ENCODE results near the gene SASH1. TPM values are rescaled to one million over a fixed set of nuclear protein-coding genes. Genes with fewer than 3 reads are reported as not detected.

The SASH1 gene
- total and polyA plus RNA-seq, 2 donors (not counting 1 experiment from before 2014, with no cell fraction given) = 38.6 to 44.6 TPM

- Histone ChIP-seq H3K9ac (ENCODE audit: insufficient read depth, low read length) (no peak overlapping the region), H4K20me1 (ENCODE audit: control insufficient read depth, extremely low read depth, insufficient read depth, low read length) (no peaks in the 10 kb centered on the region), H3K4me1 (ENCODE audit: control insufficient read depth, extremely low read depth, insufficient read depth, low read length) (peaks cover 24% of the 10 kb centered on the region), H2AFZ (ENCODE audit: low read length) (no peak overlapping the region), H3K4me3 (replicated peaks in 1 of 4; ENCODE audit: control extremely low read depth in 1 of 4, insufficient read depth in 1 of 4, low read depth in 3 of 4, low read length in 4 of 4) (no peak overlapping the region), H3K4me2 (ENCODE audit: extremely low read depth, insufficient read depth, low read length) (no peak overlapping the region), H3K27ac (ENCODE audit: insufficient read depth, low read length) (peak overlapping the region; percentile 59), H3K79me2 (ENCODE audit: control insufficient read depth, insufficient read depth, low read length) (no peaks in the 10 kb centered on the region), H3K9me3 (ENCODE audit: control insufficient read depth, insufficient read depth, low read depth, low read length) (no peaks in the 10 kb centered on the region), H3K27me3 (ENCODE audit: control insufficient read depth, insufficient read depth, low read length) (no peaks in the 10 kb centered on the region), H3K36me3 (ENCODE audit: control insufficient read depth, insufficient read depth, low read length) (peaks cover 14% of the 10 kb centered on the region)
- no peak for DNase-seq (ENCODE audit: low read depth in 2 of 2)
- TF ChIP-seq CTCF (conservative IDR thresholded peaks at IDR 0.05 in 1 of 2, IDR thresholded peaks at IDR 0.05 in 1 of 2; ENCODE audit: low read depth in 1 of 2, low read length in 2 of 2) (no peak), EZH2 (IDR thresholded peaks at IDR 0.05; ENCODE audit: low read length, missing control alignments) (no peak)
These were observed 177.6 kb downstream of the SASH1 start for GRCh38 chr6:148520109-148520841.

- Histone ChIP-seq H3K9me3 (ENCODE audit: control insufficient read depth, insufficient read depth, low read depth, low read length) (no peaks in the 10 kb centered on the region), H3K36me3 (ENCODE audit: control insufficient read depth, insufficient read depth, low read length) (peaks cover 14% of the 10 kb centered on the region), H3K4me3 (replicated peaks in 1 of 4; ENCODE audit: control extremely low read depth in 1 of 4, insufficient read depth in 1 of 4, low read depth in 3 of 4, low read length in 4 of 4) (no peak overlapping the region), H3K27ac (ENCODE audit: insufficient read depth, low read length) (peak overlapping the region; percentile 59), H4K20me1 (ENCODE audit: control insufficient read depth, extremely low read depth, insufficient read depth, low read length) (no peaks in the 10 kb centered on the region), H3K27me3 (ENCODE audit: control insufficient read depth, insufficient read depth, low read length) (no peaks in the 10 kb centered on the region), H3K9ac (ENCODE audit: insufficient read depth, low read length) (no peak overlapping the region), H3K4me2 (ENCODE audit: extremely low read depth, insufficient read depth, low read length) (no peak overlapping the region), H3K79me2 (ENCODE audit: control insufficient read depth, insufficient read depth, low read length) (no peaks in the 10 kb centered on the region), H3K4me1 (ENCODE audit: control insufficient read depth, extremely low read depth, insufficient read depth, low read length) (peaks cover 32% of the 10 kb centered on the region), H2AFZ (ENCODE audit: low read length) (no peak overlapping the region)
- TF ChIP-seq EZH2 (IDR thresholded peaks at IDR 0.05; ENCODE audit: low read length, missing control alignments) = no peak
- TF ChIP-seq CTCF (conservative IDR thresholded peaks at IDR 0.05 in 1 of 2, IDR thresholded peaks at IDR 0.05 in 1 of 2; ENCODE audit: low read depth in 1 of 2, low read length in 2 of 2) = no peak
- DNase-seq (ENCODE audit: low read depth in 2 of 2) = no peak
These were observed 178.5 kb downstream of the SASH1 start for GRCh38 chr6:148521158-148521557.

- Histone ChIP-seq H3K27ac (ENCODE audit: insufficient read depth, low read length) (peak overlapping the region; percentile 59), H3K36me3 (ENCODE audit: control insufficient read depth, insufficient read depth, low read length) (peaks cover 14% of the 10 kb centered on the region), H4K20me1 (ENCODE audit: control insufficient read depth, extremely low read depth, insufficient read depth, low read length) (no peaks in the 10 kb centered on the region), H3K79me2 (ENCODE audit: control insufficient read depth, insufficient read depth, low read length) (no peaks in the 10 kb centered on the region), H3K9me3 (ENCODE audit: control insufficient read depth, insufficient read depth, low read depth, low read length) (no peaks in the 10 kb centered on the region), H2AFZ (ENCODE audit: low read length) (no peak overlapping the region), H3K4me2 (ENCODE audit: extremely low read depth, insufficient read depth, low read length) (peak overlapping the region; percentile 41), H3K4me1 (ENCODE audit: control insufficient read depth, extremely low read depth, insufficient read depth, low read length) (peaks cover 36% of the 10 kb centered on the region), H3K4me3 (replicated peaks in 1 of 4; ENCODE audit: control extremely low read depth in 1 of 4, insufficient read depth in 1 of 4, low read depth in 3 of 4, low read length in 4 of 4) (no peak overlapping the region), H3K27me3 (ENCODE audit: control insufficient read depth, insufficient read depth, low read length) (no peaks in the 10 kb centered on the region), H3K9ac (ENCODE audit: insufficient read depth, low read length) (no peak overlapping the region)
- TF ChIP-seq CTCF (conservative IDR thresholded peaks at IDR 0.05 in 1 of 2, IDR thresholded peaks at IDR 0.05 in 1 of 2; ENCODE audit: low read depth in 1 of 2, low read length in 2 of 2) (no peak), EZH2 (IDR thresholded peaks at IDR 0.05; ENCODE audit: low read length, missing control alignments) (no peak)
- peak; percentile 71 to 76 for DNase-seq (ENCODE audit: low read depth in 2 of 2)
These were observed 178.9 kb downstream of the SASH1 start for GRCh38 chr6:148521586-148521985.
